Right lung (tissue), 10 donors: ENCODE results near the gene MED12L. TPM values are rescaled to one million over a fixed set of nuclear protein-coding genes. Genes with fewer than 3 reads are reported as not detected.
"Not testable (repeated sequence)": the region's sequence is repeated elsewhere in the genome, so short reads cannot be mapped to it uniquely, and the experiment has no call there.

ENCODE experiments used
- DNase-seq, 2 donors: peaks; one replicate each; pipeline ENCODE4 v3.0.0-alpha.2; 2013
- long read RNA-seq, 8 donors: transcript quantifications; one replicate each; lab custom pipeline, GENCODE V29; 2026
- polyA plus RNA-seq, 5 donors: library from polyadenylated mRNA; unstranded; fragments of 120-200 nt; gene quantifications; one replicate each; pipeline versions ENCODE4 v1.2.1 to v1.2.3, GENCODE V29; 2013; ENCODE audit warnings: inconsistent platforms in 1 of 5, low replicate concordance in 1 of 5; ENCODE audit not compliant: insufficient read length in 5 of 5, insufficient read depth in 1 of 5

Gene MED12L
- 1 to 10 TPM in 1 of 5 donors, under 1 TPM in 4; 0.46 to 1.3 (median 0.73) TPM for polyA plus RNA-seq
- long read RNA-seq, donor 1, partial matches to known transcripts: 5 of 5 reads
- long read RNA-seq, donor 1, other reads (novel, unspliced or antisense): 0 of 5 reads
- long read RNA-seq, donor 2: 0 reads
- long read RNA-seq, donor 3, partial matches to known transcripts: 13 of 13 reads
- long read RNA-seq, donor 3, other reads (novel, unspliced or antisense): 0 of 13 reads
- long read RNA-seq, donor 4: 0 reads
- long read RNA-seq, donor 5: 0 reads
- long read RNA-seq, donor 6: 0 reads
- long read RNA-seq, donor 7: 0 reads
- long read RNA-seq, donor 8: 0 reads

- peak; percentile 65 to 76 for DNase-seq
Measured at GRCh38 chr3:151085227-151085888, at the start of gene MED12L. TSS of gene MED12L (plus strand) at chr3:151085664. CDS start at chr3:151086927, 1,263 bp downstream.

GRCh38 chr3:151037746-151038477, 47.6 kb upstream of the MED12L start:
- DNase-seq: peak; percentile 1 to 5

- no peak for DNase-seq
Measured at GRCh38 chr3:151044706-151045105, 40.8 kb upstream of the MED12L start.

GRCh38 chr3:151047636-151048035, 37.8 kb upstream of the MED12L start:
- DNase-seq: no peak

GRCh38 chr3:151051533-151051932, 33.9 kb upstream of the MED12L start:
- no peak for DNase-seq

- DNase-seq: no peak
Measured at GRCh38 chr3:151052346-151052745, 33.1 kb upstream of the MED12L start.

- DNase-seq: no peak
Measured at GRCh38 chr3:151052756-151053155, 32.7 kb upstream of the MED12L start.

- DNase-seq: no peak
Measured at GRCh38 chr3:151058740-151059139, 26.7 kb upstream of the MED12L start.

- DNase-seq: peak in 1 of 2 donors; percentile 3
Measured at GRCh38 chr3:151062611-151063010, 22.9 kb upstream of the MED12L start.

- no peak for DNase-seq
Measured at GRCh38 chr3:151067158-151067557, 18.3 kb upstream of the MED12L start.

- DNase-seq: not testable (repeated sequence)
Measured at GRCh38 chr3:151072842-151073241, 12.6 kb upstream of the MED12L start.

- DNase-seq: no peak
Measured at GRCh38 chr3:151074256-151074655, 11.2 kb upstream of the MED12L start.

GRCh38 chr3:151075869-151076562, 9.4 kb upstream of the MED12L start:
- DNase-seq: no peak

- no peak for DNase-seq
Measured at GRCh38 chr3:151076626-151077025, 8.8 kb upstream of the MED12L start.

GRCh38 chr3:151081082-151081481, 4.4 kb upstream of the MED12L start:
- not testable (repeated sequence) for DNase-seq

GRCh38 chr3:151082880-151083838, 2.3 kb upstream of the MED12L start:
- DNase-seq: no peak

- no peak for DNase-seq
Measured at GRCh38 chr3:151084893-151085226, 604 bp upstream of the MED12L start.

GRCh38 chr3:151085889-151086483, 522 bp downstream of the MED12L start:
- no peak for DNase-seq

GRCh38 chr3:151086484-151087456, 1.3 kb downstream of the MED12L start:
- peak; percentile 70 to 75 for DNase-seq
